ENCODE results near the gene CCDC150.

- TF ChIP-seq CTCF (IDR thresholded peaks at IDR 0.05) (no peak), POLR2A (IDR thresholded peaks at IDR 0.05) (no peak), POLR2AphosphoS5 (IDR thresholded peaks at IDR 0.05) (no peak), EP300 (IDR thresholded peaks at IDR 0.05) (no peak)
These were observed 37.8 kb upstream of the CCDC150 start for GRCh38 chr2:196601430-196602306.

All from stomach (tissue), 4 donors.